ENCODE measurements around the gene ARAP1.

ARAP1 gene

DNA sequence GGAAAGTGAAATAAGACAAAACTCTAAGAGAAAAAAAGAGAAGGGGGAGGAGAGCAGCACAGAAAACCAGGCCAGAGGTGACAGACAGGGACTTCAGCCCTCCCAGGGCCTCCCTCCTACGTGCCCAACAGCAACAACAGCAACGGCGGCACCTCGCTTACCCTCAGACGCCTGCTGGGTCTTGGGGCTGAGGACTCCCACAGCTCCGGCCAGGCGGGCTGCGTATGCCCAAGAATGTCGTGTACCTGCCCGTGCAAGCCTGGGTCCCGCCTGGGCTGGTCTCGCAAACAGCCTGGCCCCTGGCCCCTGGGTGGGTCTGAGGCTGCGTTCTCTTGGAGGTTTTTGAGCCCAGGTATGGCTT, 30.5 kb downstream of the ARAP1 start:
- DNase-seq: peak; percentile 44

DNA sequence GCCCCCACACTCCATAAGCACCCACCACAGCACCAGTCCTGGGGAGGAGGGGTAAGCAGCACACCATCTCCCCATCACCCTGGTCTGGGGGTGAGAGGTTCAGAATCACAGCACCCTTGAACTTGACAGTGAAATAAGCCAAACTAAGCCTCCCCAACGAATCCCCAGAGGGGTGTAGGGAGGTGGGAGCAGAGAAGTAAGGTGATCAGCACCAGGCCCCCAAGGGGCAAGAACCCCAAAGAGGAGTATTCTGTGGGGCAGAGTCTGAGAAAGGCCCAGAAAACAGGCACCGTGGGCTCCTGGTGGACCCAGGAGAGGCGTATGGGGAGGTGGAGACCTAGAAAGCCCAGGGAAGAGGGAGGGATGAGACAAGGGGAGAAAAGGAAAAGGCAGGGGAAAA, 30.9 kb downstream of the ARAP1 start:
- DNase-seq: no peak

DNA sequence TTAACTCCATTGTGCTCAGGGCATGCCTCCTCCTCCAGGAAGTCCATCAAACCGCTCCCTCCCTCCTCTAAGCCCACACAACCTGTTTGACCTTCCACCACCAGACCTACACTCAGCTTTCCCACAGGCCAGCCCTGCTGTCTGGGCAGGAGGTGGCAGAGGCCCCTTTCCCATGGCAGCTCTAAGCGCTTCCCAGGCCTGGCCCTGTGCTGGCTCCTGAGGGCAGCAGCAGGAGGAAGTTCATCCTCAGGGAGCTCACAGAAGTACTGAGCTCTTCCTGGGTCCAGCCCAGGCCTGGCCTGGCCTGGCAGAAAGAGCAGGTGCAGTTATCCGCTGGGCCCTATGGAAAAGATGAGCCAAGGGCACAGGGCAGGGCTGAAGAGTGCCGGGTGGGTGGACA, 31.4 kb downstream of the ARAP1 start:
- no peak for DNase-seq

DNA sequence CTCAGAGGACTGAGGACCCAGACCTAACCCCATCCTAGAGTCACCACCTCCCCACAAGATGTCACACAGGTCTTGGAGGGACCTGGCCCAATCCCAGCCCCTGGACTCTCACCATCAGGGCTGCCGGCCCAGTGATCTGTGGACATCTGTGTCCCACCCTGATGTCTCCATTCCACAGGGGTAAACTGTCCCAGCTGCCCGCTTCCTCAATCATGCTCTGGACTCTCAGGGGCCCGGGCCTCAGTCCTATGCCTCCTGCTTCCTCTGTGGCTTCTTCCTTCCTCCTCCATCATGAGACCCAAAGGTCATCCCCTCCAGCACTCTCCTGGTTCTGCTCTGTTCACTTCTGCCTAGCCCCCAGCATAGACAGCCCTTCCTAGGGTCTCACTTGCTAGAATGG, 32.2 kb downstream of the ARAP1 start:
- DNase-seq: no peak

DNA sequence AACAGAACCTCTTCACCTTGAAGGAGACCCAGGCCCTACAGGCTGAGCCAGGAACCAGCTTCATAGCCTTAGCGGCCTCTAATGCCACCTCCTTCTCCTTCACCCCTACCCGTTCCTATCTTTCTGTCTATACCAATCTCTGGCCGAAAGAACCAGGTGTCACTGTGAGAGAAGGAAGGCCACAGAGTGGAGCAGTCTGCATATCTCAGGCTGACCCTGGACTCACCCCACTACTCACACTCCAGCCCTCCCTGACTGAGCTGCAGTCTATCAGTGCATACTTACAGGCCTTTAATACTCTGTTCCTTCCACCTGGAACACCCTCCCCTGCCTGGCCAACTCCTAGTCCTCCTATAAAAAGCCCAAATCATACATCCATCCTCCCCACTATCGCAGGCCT, 32.7 kb downstream of the ARAP1 start:
- no peak for DNase-seq

DNA sequence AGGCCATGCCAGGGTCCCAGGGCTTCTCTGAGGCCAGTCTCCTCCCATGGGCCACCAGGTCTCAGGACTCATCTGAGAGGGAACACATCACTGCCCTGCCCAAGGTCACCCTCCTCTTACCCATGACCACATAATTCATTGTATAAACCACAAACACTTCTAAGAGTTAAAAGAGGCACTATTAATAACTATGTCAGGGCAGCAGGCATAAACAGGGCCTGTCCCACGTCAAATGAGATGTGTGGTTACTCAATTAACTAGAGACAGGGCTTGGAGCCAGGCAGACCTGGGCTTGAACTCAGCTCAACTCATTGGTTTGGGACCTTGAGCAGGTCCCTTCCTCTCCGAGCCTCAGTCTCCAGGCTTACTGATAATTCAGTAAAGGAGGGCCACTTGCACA, 33.1 kb downstream of the ARAP1 start:
- no peak for DNase-seq

DNA sequence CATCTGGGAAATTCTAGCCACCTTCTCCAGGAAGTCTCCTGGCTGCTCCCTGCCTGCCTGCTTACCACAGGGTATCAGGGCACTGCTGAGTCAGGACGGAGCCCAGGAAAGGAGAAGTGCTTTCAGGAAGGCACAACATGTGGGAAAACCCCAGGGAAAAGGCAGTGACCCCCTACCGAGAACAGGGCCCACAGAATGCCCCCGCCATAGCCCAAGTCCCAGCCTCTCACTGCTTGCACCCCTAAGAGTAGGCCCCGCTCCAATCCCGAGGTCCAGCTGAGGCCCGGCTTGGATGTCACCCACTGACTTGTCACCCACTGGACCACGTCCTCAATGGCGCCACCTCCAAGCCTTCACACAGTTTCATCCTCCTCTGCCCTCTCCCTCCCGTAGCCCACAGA, 34.1 kb downstream of the ARAP1 start:
- DNase-seq: no peak

DNA sequence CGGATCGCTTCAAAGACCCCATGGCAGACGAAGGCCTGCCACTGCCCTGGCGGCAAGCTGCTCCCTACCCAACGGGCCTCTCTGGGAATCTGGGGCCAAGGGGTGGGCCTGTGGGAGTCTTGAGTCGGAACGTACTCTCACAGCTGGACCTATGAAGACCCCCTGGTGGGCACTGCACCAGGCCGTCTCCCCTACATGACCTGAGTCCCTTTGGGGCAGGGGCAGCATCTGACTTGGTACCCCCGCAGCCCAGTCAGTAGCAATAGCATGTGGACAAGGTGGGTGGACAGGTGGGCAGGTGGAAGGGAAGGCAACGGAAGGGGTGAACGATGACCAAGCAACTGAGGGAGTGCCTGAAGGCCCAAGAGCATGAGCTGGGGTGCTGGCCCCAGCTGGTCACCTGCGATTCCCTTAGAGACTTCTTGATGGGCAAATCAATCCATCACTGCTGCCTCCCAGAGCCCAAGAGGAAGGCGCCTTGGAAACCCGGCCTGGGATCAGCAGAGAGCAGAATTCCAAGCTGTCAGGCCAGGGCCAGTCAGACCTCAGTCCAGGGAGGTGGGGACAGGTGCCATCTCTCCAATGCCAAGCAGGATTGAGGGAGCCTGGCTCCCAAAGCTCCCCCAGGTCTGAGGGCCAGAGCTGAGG, 35.3 kb downstream of the ARAP1 start:
- DNase-seq: no peak

DNA sequence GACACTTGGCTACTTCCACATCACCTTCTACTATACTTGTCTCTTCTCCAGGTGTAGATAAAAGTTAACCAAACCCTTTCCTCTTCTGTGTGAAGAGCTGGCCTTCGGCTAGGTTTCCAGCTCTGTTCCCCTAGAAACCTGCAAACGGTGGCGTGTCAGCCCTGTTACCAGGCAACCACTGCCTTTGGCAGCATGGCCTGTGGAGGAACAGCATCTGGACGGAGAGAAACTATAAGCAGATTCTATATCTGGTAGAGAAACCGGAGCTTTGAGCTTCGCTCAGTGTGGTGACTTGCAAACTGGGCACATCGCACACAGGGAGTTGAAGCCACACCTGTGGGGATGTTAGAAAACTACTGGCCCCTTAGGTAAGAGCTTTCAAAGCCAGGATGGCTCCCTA, 35.9 kb downstream of the ARAP1 start:
- no peak for DNase-seq

DNA sequence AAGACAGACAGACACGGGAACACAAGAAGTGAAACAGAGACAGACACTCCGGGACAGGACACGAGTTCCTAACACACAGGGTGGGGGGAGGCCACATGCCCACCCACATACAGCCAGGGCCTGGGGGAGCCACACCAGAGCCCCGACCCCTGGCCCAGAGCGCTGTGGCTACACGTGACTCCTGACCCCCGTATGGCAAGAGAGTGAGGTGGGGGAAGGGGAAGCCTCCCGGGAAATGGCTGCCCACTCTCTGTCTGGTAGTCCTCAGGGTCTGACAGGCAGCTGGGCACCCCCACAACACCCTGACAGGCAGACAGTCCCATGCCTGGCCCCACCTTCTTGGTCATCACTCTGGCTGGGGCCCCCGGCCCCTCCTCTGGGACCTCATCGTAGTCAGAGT, 39.4 kb downstream of the ARAP1 start:
- no peak for DNase-seq

DNA sequence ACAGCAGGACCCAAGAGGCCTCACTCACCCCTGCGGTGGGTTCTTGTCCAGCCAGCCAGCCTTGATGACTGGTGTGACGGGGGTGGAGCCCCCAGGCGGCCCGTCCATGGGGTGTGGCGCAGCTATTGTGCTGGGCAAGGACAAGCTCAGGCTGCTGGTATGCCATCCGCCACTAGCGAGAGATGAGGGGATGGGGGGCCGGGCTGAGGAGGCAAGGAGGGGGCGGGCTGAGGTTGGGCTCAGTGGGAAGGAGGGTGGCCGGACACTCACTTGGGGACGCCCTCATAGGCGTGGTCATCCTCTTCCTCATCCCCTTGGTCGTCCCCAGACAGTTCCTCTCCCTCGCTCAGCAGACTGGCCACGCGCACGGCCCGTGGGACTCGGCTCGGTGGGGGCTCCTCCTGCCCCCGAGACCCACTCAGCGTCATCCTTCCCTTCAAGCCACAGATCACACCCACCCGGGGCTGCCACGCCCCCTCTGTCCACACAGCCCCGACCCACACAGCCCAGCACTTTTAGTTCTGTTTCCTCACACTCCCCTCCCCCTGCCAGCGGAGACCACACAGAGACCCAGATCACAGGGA, 39.9 kb downstream of the ARAP1 start:
- no peak for DNase-seq

DNA sequence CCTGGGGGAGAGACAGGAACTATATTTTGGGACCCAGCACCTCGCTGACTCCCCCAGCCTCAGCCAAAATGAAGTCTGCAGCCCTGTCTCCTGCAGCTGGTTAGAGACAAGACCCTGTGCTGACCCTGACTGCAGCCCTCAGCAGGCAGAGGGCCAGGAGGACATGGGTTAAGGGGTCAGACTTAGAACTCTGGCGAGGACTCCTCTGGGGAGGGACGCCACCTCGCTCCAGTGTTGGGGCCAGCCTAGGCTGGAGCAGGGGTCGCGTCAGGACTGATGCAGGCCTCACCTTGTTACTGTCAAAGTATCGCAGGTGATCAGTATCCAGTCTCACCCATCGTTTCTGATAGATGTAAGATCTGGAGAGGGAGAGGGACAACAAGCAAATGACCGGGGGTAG, 41.1 kb downstream of the ARAP1 start:
- DNase-seq: no peak

DNA sequence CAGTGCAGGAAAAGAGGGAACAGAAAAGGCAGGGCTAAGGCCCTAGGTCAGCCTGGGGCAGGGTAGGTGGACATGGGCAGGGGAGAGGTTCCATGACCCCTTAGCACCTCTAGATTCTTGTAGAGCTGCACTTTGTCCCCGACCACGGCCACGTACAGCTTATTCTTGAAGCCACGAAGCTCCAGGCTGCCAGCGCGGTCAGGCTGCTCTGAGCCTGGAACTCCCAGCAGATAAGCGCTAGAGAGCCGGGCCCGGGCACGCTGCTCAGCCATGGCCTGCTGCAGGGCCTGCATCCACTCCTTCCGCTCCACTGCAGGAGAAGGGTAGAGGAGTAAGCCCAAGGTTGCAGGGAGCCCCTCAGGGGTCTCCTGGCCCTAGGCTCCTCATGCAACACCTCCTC, 41.9 kb downstream of the ARAP1 start:
- no peak for DNase-seq

DNA sequence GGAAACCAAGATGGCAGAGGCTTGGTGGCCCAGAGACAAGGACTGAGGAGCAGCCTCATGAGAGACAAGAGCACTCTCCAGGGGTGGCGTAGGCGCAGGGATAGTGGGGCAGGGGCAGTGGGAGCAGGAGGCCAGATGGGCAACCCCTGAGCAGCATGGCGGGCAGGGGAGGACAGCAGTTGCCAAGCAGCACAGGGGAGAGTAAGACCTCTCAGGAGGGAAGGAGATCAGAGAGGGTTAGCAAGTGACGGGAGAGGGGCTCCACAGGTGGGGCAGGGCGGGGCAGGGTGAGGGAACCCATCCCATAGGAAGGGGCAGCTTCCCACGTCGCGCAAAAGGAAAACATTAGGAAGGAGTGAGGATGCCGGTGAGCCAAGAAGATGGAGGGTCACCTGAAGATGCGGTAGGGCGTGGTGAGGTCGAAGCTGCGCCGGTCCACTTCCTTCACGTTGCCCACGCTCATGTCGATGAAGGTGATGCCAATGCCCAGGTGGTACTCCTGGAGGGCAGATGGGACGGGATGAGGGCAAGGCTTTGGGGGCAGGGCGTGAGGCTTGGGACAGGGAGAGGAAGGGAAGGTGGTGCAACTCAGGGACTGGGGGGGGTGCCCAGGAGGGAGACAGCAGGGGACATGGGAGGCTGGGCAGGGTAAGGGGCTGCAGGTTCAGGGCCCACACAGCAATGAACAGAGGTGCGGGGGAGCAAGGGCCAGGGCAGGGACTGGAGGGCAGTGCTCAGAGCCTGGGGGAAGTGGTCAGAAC, 42.5 kb downstream of the ARAP1 start:
- DNase-seq: no peak

DNA sequence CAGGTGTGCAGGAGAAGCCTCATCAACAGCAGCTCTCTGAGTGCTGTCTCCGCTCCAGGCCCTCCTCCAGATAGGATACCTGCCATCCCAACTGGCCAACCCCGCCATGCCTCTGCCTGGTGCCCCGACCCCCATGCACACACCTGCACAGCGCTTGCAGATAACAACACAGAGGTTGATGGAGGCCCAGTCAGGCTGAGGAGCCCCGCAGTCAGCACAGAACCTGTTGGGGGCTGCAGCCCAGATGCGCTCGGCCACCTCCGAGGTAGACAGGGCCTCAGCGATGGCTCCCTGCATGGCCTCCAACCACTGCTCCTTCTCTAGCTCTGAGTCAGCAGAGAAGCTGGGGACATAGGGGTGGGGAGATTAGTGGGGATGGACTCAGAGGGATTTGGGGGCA, 45.2 kb downstream of the ARAP1 start:
- no peak for DNase-seq

DNA sequence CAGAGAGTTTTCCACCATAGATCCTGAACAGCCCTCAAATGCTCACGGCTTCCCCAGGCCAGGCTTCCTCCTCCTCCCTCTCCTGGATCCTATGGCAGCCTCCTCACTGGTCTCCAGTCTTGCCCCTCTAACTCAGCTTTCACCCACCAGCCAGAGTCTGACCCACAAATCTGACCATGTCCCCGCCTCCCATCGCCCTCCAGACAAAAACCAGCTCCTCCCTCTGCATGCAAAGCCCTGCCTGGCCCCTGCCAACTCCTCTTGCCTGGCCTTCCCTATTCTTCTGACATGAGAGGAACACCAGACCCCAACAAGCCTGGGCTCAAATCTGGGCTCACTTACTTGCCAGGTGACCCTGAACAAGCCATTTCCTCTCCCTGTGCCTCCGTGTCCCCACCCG, 45.6 kb downstream of the ARAP1 start:
- no peak for DNase-seq

DNA sequence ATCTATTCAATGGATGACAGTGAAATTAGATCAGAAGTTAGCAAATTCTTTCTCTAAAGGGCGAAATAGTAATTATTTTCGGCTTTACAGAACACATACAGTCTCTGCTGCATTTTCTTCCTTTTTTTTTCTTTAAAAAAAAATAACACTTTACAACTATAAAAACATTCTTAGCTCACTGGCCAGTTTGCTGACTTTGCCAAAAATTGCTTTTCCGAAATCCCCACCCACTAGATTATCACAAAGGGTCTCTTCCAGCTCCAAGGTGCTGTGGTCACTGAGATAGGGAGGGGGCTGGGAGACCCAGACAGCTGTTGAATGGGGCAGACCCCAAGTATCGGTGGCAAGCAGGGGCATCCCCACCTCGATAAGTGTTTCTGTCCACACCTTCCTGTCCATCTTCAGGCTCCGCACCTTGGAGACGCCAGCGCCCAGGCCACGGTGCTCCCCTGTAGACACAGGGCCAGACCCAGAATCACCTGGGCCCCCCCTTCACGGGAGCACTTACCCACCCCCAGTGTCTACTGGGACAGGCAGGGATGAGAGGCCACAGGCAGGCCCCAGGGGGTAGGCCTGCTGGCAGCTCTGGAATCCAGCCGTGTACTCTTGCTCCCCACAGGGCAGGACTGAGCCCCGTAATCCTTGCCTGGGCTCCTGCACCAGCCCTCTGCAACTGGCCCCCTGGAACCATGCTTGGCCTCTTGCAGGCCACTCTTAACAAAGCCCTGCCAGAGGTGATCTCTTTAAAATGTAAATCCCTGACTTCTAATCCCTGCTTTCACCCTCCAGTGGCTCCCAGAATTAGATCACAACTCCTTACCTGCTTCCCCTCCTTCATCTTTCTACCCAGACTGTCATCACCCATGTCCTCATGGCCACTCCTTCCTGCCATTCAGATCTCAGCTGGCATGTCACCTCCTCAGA, 46.5 kb downstream of the ARAP1 start:
- no peak for DNase-seq

DNA sequence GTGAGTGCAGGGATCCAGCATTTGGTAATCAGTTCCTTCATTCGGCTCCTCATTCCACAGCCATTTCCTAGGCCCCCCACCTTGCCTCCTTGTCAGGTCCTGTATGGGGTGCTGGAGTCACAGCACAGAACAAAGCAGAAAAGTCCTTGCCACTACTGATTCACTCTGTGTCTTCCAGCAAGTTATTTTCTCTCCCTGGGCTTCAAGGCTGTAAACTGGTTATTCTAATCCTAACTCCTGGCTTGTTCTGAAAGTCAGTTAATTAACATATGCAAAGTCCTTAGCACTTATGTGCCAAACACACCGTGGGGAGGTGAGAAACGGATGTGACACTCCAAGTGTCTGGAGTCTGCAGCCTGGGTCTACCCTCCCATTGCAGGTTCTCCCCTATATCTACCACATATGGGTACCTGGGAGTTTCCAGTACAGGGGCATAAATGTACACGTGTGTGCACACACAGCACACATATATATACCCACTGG, 47.4 kb downstream of the ARAP1 start:
- DNase-seq: no peak

DNA sequence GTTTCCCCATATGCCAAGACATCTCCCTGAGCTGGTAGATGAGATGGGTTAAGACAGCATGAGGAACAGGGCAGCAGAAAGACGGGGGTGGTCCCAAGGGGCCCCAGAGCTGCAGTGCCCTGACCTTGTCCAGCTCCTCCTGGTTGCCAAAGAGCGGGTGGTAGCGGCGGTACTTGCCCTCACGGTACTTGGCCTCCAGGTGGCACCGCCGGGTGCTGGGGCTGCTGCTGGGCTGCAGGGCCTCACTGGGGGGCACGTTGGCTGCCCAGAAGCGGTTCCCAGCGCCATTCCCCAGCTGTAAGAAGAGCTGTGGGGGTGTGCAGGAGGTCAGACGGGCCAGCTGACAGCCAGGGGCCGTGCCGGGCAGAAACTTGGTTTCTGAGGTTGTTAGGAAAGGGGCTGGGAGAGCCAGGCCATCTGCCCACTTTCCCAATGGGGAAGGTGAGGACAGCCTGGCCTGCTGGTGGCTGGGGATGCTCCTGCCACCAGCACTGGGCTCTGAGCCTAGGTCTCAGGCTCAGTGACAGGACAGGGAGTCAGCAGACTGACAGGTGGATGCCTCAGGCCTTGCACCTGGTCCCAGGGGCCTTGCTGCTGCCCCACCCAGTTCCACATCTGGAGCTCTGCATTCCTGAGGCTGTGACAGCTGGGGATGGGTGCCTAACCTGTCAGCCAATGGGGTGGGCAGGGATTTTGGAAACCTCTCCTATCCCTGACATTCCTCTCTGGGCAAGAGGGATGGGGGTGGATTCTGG, 48.0 kb downstream of the ARAP1 start:
- no peak for DNase-seq

DNA sequence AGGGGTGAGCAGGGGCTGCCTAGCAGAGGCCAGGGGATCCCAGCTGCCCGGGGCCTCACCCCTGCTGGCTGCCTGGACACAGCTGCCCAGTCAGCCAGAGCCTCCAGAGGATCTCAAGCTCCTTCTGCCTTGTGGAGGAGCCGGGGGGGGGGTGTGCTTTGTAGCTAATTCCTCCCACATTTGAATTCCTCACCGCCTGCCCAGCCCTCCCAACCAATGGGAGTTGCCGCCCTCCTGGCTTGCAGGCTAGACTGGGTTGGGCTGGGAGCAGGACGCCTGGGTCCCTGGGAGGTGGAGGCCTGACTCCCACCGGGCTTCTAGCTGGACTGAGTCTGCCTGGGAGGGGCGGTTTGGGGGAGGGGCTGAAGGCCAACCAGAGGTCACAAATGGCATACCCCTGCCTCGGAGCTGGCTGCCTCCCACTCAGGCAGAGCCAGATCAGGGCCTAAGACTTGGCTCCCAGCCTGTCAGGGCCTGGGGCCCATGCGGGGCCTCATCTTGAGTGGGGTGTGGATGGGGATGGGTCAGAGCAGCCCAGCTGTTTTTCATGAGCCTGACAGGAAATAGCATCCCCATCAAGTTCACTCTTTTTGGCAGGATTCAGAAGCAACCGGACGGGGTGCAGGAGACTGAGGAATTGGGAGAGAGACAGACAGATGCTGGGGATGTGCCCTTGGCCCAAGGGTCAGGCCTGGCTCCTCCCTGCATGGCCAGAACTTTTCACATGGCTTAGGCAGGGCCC, 48.8 kb downstream of the ARAP1 start:
- DNase-seq: no peak

DNA sequence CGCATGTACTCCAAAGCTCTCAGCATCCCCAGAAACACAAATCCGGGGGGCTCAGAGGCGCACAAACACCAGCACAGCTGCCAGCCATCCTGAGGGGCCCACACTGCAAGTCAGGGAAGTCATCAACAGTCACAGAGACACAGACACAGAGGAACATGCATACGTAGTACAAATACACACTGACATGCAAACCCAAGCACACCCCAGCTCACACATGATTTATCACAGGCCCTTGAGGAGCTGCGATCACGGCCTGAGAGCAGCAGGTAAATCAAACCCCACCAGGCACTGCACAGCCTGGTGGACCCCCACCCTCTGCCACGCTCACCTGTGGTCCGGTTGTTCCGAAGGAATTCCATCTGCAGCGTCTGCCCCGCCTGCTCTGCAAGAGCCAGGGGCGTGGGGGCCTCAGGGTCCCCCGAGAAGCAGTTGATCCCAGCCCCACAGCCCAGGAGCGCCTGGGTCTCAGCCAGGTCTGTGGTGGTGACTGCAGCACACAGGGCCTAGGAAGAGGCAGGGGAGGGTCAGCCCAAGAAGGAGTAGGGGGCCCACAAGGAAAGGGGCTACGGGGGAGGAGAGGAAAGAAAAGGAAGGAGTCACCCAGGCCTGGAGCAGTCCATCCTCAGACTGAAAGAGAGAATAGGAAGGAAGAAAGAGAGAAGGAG, 49.5 kb downstream of the ARAP1 start:
- no peak for DNase-seq

Data from activated CD4-positive, CD25-positive, alpha-beta regulatory T cell treated with anti-CD3 and anti-CD28 coated beads, Interleukin-2, amount 50 U/mL, for 72 hours (primary cell).